GM18511 (cell line): ENCODE results near the gene ITGB4.
"Not testable (repeated sequence)": the region's sequence is repeated elsewhere in the genome, so short reads cannot be mapped to it uniquely, and the experiment has no call there.

Experiments used
- ATAC-seq: cut with Tn5 transposase; IDR thresholded peaks from one replicate; pipeline ENCODE4 v1.9.1; 2021; ENCODE audit warnings: mild to moderate bottlenecking, moderate library complexity; ENCODE audit not compliant: unreplicated experiment

ITGB4 gene

DNA sequence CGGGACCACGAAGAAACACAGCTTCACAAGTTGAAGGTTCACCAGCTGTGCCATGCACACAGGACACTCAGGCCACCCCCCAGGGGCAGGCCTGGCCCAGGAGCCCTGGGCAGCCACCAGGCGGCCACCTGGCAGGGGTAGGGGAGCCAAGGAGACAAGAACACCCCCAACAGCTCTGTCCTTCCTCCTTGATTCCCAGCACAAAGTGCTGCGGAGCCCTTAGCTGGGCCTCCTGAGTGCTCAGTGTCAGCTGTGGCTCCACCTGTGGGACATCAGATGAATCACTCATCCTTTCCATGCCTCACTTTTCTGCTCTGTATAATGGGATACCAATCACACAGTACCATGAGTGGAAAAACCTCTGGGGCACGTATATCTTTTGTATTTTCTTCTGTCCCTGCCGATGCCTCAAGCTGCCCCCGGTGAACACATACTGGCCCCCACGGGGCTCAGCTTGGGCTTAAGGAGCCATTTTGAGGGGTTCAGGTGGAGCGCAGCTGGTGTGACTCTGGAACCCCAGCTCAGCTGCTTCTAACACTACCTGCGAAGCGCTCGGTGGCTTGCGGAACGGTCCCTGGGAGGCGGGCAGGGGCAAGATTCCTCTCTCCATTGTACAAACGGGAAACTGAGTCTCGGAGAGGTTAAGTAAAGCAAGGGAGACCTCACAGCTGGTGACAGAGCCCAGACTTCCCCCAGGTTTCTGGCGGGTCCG is 31.7 kb downstream of the ITGB4 start:
- ATAC-seq = no peak

DNA sequence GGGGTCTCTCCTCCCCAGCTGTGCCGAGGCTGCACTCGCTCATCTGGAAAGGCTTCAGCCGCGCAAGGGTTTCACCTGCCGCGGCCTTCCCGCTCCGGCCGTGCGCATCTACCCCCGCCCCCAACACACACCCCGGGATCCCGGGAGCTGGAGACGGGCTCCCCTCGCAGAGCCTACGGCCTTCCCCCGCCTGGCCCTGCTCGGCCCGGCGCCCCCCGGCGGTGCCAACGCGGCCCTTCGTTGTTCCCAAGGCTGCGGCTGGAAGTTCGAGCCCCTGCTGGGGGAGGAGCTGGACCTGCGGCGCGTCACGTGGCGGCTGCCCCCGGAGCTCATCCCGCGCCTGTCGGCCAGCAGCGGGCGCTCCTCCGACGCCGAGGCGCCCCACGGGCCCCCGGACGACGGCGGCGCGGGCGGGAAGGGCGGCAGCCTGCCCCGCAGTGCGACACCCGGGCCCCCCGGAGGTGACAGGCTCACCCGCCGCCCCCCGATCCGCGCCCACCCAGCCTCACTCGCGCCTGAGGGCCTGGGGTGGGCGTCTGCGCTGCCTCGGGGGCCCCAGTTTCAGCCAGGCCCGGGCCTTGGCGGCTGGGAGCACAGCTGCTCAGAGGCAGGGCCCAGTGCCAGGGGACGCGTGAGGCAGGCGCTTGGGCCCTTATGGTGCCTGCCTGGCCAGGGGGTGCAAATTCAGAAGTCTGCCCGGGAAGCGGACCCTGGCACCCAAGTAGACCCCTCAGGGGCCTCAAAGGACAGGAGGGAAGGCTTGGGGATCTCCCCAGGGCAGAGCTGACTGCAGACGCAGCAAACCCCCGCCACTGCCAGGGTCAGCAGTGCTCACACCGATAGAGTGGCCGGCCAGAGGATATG is 32.5 kb downstream of the ITGB4 start:
- peak; percentile 59 for ATAC-seq

DNA sequence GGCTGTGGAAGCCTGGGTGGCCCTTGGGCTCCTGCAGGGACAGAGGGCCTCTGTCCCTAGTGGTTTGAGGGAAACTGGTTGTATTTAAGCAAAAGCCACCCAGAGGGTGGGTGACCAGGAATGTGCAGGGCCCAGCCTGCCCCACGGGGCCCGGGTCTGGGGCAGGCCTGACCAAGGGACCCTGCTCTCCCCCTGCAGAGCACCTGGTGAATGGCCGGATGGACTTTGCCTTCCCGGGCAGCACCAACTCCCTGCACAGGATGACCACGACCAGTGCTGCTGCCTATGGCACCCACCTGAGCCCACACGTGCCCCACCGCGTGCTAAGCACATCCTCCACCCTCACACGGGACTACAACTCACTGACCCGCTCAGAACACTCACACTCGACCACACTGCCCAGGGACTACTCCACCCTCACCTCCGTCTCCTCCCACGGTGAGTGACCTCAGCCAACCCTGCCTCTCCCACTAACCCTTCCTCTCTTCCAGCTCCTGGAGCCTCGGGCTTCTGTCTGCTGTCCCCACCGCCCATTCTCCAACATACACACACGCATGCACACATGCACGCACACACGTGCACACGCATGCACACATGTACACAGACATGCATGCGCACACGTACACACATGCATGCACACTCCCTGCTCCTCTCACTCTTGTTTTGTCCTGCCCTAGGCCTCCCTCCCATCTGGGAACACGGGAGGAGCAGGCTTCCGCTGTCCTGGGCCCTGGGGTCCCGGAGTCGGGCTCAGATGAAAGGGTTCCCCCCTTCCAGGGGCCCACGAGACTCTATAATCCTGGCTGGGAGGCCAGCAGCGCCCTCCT is 33.3 kb downstream of the ITGB4 start:
- ATAC-seq = no peak

- ATAC-seq = no peak
These were observed 34.1 kb downstream of the ITGB4 start for GRCh38 chr17:75755205-75755901.

- ATAC-seq = no peak
These were observed 34.7 kb downstream of the ITGB4 start for GRCh38 chr17:75755990-75756389.

DNA sequence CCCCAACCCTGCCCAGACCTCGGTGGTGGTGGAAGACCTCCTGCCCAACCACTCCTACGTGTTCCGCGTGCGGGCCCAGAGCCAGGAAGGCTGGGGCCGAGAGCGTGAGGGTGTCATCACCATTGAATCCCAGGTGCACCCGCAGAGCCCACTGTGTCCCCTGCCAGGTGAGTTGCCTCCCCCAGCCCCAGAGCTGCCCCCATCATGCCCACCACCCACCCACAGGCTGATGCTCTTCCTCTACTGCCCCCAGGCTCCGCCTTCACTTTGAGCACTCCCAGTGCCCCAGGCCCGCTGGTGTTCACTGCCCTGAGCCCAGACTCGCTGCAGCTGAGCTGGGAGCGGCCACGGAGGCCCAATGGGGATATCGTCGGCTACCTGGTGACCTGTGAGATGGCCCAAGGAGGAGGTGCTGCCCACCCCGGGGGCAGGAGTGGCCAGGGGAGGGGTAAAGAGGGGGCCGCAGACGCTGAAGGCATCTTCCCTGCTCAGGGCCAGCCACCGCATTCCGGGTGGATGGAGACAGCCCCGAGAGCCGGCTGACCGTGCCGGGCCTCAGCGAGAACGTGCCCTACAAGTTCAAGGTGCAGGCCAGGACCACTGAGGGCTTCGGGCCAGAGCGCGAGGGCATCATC is 35.3 kb downstream of the ITGB4 start:
- ATAC-seq = no peak

- ATAC-seq = no peak
These were observed 35.9 kb downstream of the ITGB4 start for GRCh38 chr17:75757086-75757681.

DNA sequence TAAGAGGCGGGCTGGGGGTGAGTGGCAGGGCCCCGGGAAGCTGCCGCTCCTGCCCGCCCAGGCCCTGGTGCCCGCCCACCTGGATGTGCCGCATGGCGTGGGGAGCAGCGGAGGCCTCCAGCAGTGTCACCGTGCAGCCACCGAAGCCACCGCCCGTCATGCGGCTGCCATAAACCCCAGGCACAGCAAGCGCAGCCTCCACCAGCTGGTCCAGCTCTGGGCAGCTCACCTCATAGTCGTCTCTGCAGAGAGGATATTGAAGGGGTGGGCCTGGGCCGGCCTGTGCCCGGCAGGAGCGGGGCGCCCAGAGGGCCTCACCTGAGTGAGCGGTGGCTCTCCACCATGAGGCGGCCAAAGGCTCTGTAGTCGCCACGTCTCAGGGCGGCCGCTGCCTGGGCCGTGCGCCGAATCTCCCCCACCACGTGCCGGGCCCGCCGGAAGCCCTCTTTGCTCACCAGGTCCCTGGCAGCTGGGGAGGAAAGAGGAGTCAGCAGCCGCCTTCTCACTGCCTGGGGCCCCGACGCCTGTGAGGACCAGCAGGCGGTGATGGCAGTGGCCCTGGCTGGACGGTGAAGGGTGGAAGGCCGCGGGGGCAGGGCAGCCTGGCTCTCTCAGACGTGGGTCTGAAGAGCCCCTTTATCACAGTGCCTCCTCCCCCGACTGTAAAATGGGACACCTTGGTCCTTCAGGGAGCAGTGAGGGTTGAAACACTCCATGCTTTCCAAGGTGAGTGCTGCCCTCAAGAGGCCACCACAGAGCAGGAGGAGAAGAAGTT is 37.1 kb downstream of the ITGB4 start:
- no peak for ATAC-seq

DNA sequence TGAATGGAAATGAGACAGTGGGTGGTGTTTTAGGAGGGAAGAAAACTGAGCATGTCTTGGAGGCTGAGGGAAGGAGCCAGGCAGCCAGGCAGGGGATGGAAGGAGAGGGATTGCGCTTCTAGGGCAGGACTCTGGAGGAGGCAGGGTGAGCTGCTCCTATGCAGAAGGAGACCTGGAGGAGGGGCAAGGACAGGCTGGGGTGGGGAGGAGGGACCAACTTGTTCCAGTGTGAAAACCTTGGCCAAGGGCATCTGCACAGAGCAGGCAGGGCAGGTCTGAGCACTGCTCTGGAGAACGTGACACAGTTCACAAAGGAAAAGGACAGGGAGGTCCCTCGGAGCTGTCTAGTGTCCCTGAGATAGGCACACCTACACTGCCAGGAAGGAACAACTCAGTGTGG is 38.2 kb downstream of the ITGB4 start:
- ATAC-seq = no peak

- ATAC-seq = not testable (repeated sequence)
These were observed 38.9 kb downstream of the ITGB4 start for GRCh38 chr17:75759978-75760640.

- no peak for ATAC-seq
These were observed 41.4 kb downstream of the ITGB4 start for GRCh38 chr17:75762513-75763268.

GRCh38 chr17:75763269-75763607 is 42.0 kb downstream of the ITGB4 start:
- no peak for ATAC-seq

DNA sequence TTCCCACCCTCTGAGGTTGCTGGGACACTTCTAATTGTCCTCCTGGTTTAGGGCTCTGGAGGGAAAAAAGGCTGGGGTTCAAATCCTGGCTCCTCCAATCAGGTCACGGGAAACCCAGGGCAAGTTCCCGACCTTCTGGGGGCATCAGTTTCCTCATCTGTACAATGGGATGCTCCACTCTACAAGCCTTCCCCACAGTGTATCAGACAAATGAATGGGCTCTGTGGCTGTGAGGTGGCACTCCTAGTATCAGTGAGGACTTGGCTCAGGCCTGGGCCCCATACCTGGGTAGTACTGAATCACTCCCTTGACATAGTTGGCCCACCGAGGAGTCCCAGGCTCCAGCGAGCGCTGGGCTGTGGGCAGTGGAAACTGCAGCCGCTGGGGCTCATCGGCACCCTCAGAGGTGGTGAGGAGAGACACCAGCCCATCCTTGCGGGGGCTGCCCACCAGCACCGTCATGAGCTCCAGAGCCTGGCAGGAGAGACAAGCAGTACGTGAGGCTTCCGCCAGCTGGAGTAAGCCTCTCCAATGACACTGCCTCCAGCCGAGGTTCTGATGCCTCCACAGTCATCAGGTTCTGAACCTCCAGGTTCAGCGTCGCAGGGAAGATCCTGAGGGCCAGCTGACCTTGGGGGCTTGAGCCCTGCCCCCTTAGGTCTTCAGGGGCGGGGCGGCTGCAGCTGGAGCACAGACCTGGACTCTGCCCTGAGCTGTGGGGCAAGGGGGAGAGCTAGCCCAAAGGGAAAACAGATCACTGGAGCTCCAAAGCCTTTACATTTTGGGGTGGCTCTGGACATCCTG is 42.6 kb downstream of the ITGB4 start:
- ATAC-seq = no peak

GRCh38 chr17:75764417-75764710 is 43.1 kb downstream of the ITGB4 start:
- ATAC-seq = no peak

- ATAC-seq = peak; percentile 85
These were observed 43.6 kb downstream of the ITGB4 start, which contains the start of gene GALK1 for GRCh38 chr17:75764711-75765421. TSS of gene GALK1 (minus strand) at chr17:75765192. CDS start at chr17:75765136, 56 bp downstream.

- ATAC-seq = no peak
These were observed 44.7 kb downstream of the ITGB4 start for GRCh38 chr17:75765981-75766380.

DNA sequence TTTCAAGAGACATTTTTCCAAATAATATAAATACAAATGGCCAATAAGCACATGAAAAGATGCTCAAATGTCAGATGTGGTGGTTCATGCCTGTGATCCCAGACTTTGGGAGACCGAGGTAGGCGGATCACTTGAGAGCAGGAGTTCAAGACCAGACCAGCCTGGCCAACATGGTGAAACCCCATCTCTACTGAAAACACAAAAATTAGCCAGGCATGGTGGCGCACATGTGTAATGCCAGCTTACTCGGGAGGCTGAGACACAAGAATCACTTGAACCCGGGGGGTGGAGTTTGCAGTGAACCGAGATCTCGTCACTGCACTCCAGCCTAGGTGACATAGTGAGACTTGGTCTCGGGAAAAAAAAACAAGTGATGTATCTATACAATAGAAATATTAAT is 46.6 kb downstream of the ITGB4 start:
- ATAC-seq = no peak
